ENCODE measurements around the gene POLR3B. TPM values are rescaled to one million over a fixed set of nuclear protein-coding genes. Genes with fewer than 3 reads are reported as not detected.
"Not testable (repeated sequence)": the region's sequence is repeated elsewhere in the genome, so short reads cannot be mapped to it uniquely, and the experiment has no call there.

The POLR3B gene
- total RNA-seq, 1 donor = 2.4 TPM

GRCh38 chr12:106360400-106360994 is 2.9 kb downstream of the POLR3B start:
- Histone ChIP-seq H3K4me1 (ENCODE audit: insufficient read depth, low read length) (peaks cover 16% of the 10 kb centered on the region), H3K4me3 (ENCODE audit: low read length) (no peak overlapping the region), H3K27me3 (ENCODE audit: insufficient read depth, low read length) (no peaks in the 10 kb centered on the region), H3K9me3 (ENCODE audit: low read depth, low read length) (no peaks in the 10 kb centered on the region)

GRCh38 chr12:106362971-106363370 is 5.4 kb downstream of the POLR3B start:
- H3K4me3 ChIP-seq (ENCODE audit: low read length) = no peak overlapping the region
- H3K27me3 ChIP-seq (ENCODE audit: insufficient read depth, low read length) = no peaks in the 10 kb centered on the region
- H3K9me3 ChIP-seq (ENCODE audit: low read depth, low read length) = no peaks in the 10 kb centered on the region
- H3K4me1 ChIP-seq (ENCODE audit: insufficient read depth, low read length) = peaks cover 12% of the 10 kb centered on the region

- Histone ChIP-seq H3K4me3 (ENCODE audit: low read length) (no peak overlapping the region), H3K9me3 (ENCODE audit: low read depth, low read length) (no peaks in the 10 kb centered on the region), H3K27me3 (ENCODE audit: insufficient read depth, low read length) (no peaks in the 10 kb centered on the region), H3K4me1 (ENCODE audit: insufficient read depth, low read length) (no peaks in the 10 kb centered on the region)
These were observed 6.7 kb downstream of the POLR3B start for GRCh38 chr12:106364261-106364660.

DNA sequence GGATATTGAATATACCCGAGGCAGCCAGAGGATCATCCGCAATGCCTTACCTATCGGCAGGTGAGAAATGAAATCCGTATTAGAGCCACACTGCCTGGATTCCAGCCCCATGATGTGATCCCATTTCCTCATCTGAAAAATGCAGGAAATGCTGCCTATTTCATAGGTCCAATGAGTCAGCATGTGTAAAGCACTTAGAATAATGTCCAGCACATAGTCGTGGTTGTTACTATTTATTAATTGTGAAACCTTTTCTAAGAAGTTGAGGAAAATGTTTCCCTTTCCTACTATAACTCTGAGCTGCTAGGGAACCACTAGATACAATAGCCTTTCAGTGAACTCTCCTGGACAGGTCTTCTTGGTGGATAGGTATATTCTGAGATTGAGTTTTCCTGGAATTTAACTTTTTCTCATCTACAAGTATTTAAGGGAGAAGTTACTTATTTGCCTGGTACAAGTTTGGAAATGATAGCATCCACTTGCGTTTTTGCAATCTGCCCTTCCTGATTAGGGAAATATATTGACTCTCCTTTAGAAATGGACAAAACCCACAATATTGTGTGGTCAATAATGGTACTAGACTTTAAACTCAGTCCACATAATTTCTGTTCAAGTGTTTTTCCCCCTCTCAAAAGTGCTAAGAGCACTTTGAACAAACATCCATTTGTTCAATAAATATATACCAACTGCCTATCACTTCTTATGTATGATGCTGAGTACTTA is 12.2 kb downstream of the POLR3B start:
- Histone ChIP-seq H3K9me3 (ENCODE audit: low read depth, low read length) (no peaks in the 10 kb centered on the region), H3K4me3 (ENCODE audit: low read length) (no peak overlapping the region), H3K27me3 (ENCODE audit: insufficient read depth, low read length) (no peaks in the 10 kb centered on the region), H3K4me1 (ENCODE audit: insufficient read depth, low read length) (no peaks in the 10 kb centered on the region)

- Histone ChIP-seq H3K9me3 (ENCODE audit: low read depth, low read length) (peaks cover 5% of the 10 kb centered on the region), H3K4me3 (ENCODE audit: low read length) (no peak overlapping the region), H3K4me1 (ENCODE audit: insufficient read depth, low read length) (no peaks in the 10 kb centered on the region), H3K27me3 (ENCODE audit: insufficient read depth, low read length) (no peaks in the 10 kb centered on the region)
These were observed 21.2 kb downstream of the POLR3B start for GRCh38 chr12:106378788-106379187.

- no peak overlapping the region for H3K4me3 ChIP-seq (ENCODE audit: low read length)
- no peaks in the 10 kb centered on the region for H3K4me1 ChIP-seq (ENCODE audit: insufficient read depth, low read length)
- no peaks in the 10 kb centered on the region for H3K27me3 ChIP-seq (ENCODE audit: insufficient read depth, low read length)
- peaks cover 5% of the 10 kb centered on the region for H3K9me3 ChIP-seq (ENCODE audit: low read depth, low read length)
These were observed 23.4 kb downstream of the POLR3B start for GRCh38 chr12:106380954-106381353.

DNA sequence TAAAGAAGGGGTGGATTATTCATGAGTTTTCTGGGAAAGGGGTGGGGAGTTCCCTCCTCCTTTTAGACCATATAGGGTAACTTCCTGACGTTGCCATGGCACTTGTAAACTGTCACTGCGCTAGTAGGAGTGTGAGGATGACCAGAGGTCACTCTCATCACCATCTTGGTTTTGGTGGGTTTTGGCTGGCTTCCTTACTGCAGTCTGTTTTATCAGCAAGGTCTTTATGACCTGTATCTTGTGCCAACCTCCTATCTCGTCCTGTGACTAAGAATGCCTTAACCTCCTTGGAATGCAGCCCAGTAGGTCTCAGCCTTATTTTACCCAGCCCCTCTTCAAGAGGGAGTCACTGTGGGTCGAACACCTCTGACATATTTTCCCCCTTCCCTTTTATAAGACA is 24.3 kb downstream of the POLR3B start:
- H3K9me3 ChIP-seq (ENCODE audit: low read depth, low read length); H3K27me3 ChIP-seq (ENCODE audit: insufficient read depth, low read length); H3K4me3 ChIP-seq (ENCODE audit: low read length); H3K4me1 ChIP-seq (ENCODE audit: insufficient read depth, low read length): not testable (repeated sequence)

DNA sequence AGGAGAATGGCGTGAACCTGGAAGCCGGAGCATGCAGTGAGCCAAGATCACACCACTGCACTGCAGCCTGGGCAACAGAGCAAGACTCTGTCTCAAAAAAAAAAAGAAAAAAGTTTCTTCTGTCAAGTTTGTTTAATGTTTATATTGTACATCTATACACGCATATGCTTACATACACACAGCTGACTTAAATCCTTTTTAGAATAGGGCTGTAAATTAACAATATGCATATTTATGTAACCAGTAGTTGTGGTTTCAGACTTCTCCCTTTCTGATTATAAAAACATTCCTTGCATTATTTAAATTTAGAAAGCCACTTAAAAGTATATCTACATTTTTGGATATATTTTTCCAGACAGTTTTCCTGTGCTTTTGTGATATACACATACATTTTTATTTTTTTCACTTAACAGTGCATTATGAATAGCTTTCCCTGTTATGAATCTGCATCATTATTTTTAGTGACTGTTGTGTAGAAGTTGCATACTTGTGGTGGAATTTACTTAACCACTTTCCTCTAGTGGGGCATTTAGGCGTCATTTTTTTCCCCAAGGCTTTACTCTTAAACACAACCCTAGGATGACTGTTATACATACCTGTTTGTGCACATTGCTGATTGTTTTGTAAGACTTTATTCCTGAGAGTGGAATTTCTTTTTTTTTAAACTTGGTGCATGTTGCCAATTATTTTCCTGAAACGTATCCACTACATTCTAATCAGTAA is 29.4 kb downstream of the POLR3B start:
- H3K27me3 ChIP-seq (ENCODE audit: insufficient read depth, low read length) = no peaks in the 10 kb centered on the region
- H3K4me3 ChIP-seq (ENCODE audit: low read length) = no peak overlapping the region
- no peaks in the 10 kb centered on the region for H3K4me1 ChIP-seq (ENCODE audit: insufficient read depth, low read length)
- peaks cover 5% of the 10 kb centered on the region for H3K9me3 ChIP-seq (ENCODE audit: low read depth, low read length)

- Histone ChIP-seq H3K27me3 (ENCODE audit: insufficient read depth, low read length) (no peaks in the 10 kb centered on the region), H3K9me3 (ENCODE audit: low read depth, low read length) (no peaks in the 10 kb centered on the region), H3K4me1 (ENCODE audit: insufficient read depth, low read length) (no peaks in the 10 kb centered on the region), H3K4me3 (ENCODE audit: low read length) (no peak overlapping the region)
These were observed 30.4 kb downstream of the POLR3B start for GRCh38 chr12:106387848-106388377.

DNA sequence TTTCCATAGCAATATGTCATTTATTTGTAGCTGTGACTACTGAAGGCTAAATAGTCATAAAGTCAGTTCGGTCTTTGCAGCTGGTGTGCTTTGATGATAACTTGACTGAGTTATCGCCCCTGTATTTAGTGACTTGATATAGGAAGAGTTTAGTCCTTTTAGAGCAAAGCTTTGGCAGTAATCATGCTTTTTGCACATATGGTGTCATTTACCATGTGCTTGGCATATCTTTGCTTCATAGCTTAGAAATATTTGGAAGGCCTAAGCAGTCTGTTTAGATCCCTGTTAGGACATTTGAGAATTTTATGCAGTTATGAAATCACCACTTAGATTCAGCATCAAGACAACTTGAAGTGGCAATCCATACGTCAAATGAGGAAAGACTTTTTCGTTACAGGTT is 31.6 kb downstream of the POLR3B start:
- H3K4me1 ChIP-seq (ENCODE audit: insufficient read depth, low read length) = no peaks in the 10 kb centered on the region
- no peak overlapping the region for H3K4me3 ChIP-seq (ENCODE audit: low read length)

DNA sequence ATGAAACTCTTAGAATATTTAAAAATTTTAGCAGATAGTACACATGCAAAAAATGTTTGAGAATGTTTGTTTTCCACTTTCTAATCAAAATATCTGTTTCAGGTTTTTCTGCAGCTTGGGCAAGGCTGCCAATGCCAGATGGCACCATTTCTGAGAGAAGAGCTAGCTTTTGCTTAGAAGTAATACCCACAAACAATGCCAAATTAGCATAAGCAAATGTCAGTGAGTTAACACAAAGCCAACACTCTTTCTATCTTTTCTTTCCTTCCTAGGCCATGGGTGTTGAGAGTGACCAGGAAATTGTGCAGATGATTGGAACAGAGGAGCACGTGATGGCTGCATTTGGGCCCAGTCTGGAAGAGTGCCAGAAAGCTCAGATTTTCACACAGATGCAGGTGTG is 35.2 kb downstream of the POLR3B start:
- H3K4me3 ChIP-seq (ENCODE audit: low read length) = no peak overlapping the region
- H3K27me3 ChIP-seq (ENCODE audit: insufficient read depth, low read length) = no peaks in the 10 kb centered on the region
- no peaks in the 10 kb centered on the region for H3K9me3 ChIP-seq (ENCODE audit: low read depth, low read length)
- H3K4me1 ChIP-seq (ENCODE audit: insufficient read depth, low read length) = no peaks in the 10 kb centered on the region

More for the DNA sequence above, 31.6 kb downstream of the POLR3B start:
- no peaks in the 10 kb centered on the region for H3K27me3 ChIP-seq (ENCODE audit: insufficient read depth, low read length)
- H3K9me3 ChIP-seq (ENCODE audit: low read depth, low read length) = no peaks in the 10 kb centered on the region

- H3K9me3 ChIP-seq (ENCODE audit: low read depth, low read length) = no peaks in the 10 kb centered on the region
- H3K27me3 ChIP-seq (ENCODE audit: insufficient read depth, low read length) = no peaks in the 10 kb centered on the region
- no peak overlapping the region for H3K4me3 ChIP-seq (ENCODE audit: low read length)
- no peaks in the 10 kb centered on the region for H3K4me1 ChIP-seq (ENCODE audit: insufficient read depth, low read length)
These were observed 52.3 kb downstream of the POLR3B start for GRCh38 chr12:106409878-106410277.

DNA sequence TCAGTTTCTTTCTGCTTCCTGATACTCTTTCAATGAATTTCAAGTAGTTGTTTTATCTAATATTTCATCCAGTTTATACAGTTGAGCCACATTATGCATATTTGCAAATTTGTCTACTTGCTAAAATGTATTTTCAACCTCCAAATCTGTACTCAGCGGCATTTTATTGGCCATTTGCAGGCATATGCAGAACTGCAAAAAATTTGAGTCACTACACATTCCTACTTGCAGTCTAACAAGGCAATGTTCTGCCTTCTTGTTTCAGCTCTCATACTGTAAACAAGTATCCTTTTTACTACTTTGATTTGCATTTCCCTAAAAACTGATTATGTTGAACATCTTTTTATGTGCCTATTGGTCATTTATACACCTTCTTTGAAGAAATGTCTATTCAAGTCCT is 55.0 kb downstream of the POLR3B start:
- Histone ChIP-seq H3K4me1 (ENCODE audit: insufficient read depth, low read length) (no peaks in the 10 kb centered on the region), H3K4me3 (ENCODE audit: low read length) (no peak overlapping the region), H3K27me3 (ENCODE audit: insufficient read depth, low read length) (no peaks in the 10 kb centered on the region), H3K9me3 (ENCODE audit: low read depth, low read length) (no peaks in the 10 kb centered on the region)

- H3K4me1 ChIP-seq (ENCODE audit: insufficient read depth, low read length) = no peaks in the 10 kb centered on the region
- H3K27me3 ChIP-seq (ENCODE audit: insufficient read depth, low read length) = no peaks in the 10 kb centered on the region
- no peaks in the 10 kb centered on the region for H3K9me3 ChIP-seq (ENCODE audit: low read depth, low read length)
- H3K4me3 ChIP-seq (ENCODE audit: low read length) = no peak overlapping the region
These were observed 57.6 kb downstream of the POLR3B start for GRCh38 chr12:106415134-106415533.

- H3K9me3 ChIP-seq (ENCODE audit: low read depth, low read length) = no peaks in the 10 kb centered on the region
- no peaks in the 10 kb centered on the region for H3K4me1 ChIP-seq (ENCODE audit: insufficient read depth, low read length)
- no peak overlapping the region for H3K4me3 ChIP-seq (ENCODE audit: low read length)
- no peaks in the 10 kb centered on the region for H3K27me3 ChIP-seq (ENCODE audit: insufficient read depth, low read length)
These were observed 58.7 kb downstream of the POLR3B start for GRCh38 chr12:106416273-106416672.

Measured in mononuclear cell (primary cell).